Measurements from ENCODE around the gene SIL1. TPM values are rescaled to one million over a fixed set of nuclear protein-coding genes. Genes with fewer than 3 reads are reported as not detected.

Gene SIL1
- total and polyA plus RNA-seq, 2 of the 13 experiments (the other 11 are each of a cell fraction or from before 2014, with no cell fraction given), result 26.0 to 30.0 TPM

GRCh38 chr5:138963763-138964371 lies 234.3 kb downstream of the SIL1 start (continued):
- TF ChIP-seq ZSCAN5A (CRISPR knock-in tag; IDR thresholded peaks at IDR 0.05; ENCODE audit: borderline replicate concordance) (no peak), PATZ1 (CRISPR knock-in tag; IDR thresholded peaks at IDR 0.05) (no peak), HDAC1 (CRISPR knock-in tag; IDR thresholded peaks at IDR 0.05) (0 out of 2 replicates have a peak, but pooled peaks have one; percentile 39), ZNF788 (CRISPR knock-in tag; IDR thresholded peaks at IDR 0.05; ENCODE audit: borderline replicate concordance) (peak; percentile 47; the same call in 1 of the 2 replicates), ZNF687 (CRISPR knock-in tag; IDR thresholded peaks at IDR 0.05) (peak; percentile 39; the same call in 1 of the 2 replicates), ATF7 (IDR thresholded peaks at IDR 0.05) (no peak), ATF7 (CRISPR knock-in tag; IDR thresholded peaks at IDR 0.05) (no peak), POLR2G (IDR thresholded peaks at IDR 0.05; ENCODE audit: low read depth, low read length) (no peak), SP4 (CRISPR knock-in tag; IDR thresholded peaks at IDR 0.05) (no peak), FOSL1 (CRISPR knock-in tag; IDR thresholded peaks at IDR 0.05; ENCODE audit: borderline replicate concordance) (no peak), MLLT10 (CRISPR knock-in tag; IDR thresholded peaks at IDR 0.05) (no peak), KAT8 (CRISPR knock-in tag; IDR thresholded peaks at IDR 0.05) (peak; percentile 60; the same call in 1 of the 2 replicates), ELF3 (CRISPR knock-in tag; IDR thresholded peaks at IDR 0.05) (peak; percentile 91), LRRFIP1 (CRISPR knock-in tag; conservative IDR thresholded peaks at IDR 0.05) (no peak), CHCHD3 (CRISPR knock-in tag; IDR thresholded peaks at IDR 0.05) (no peak), KDM1A (CRISPR knock-in tag; IDR thresholded peaks at IDR 0.05) (no peak)
- TF ChIP-seq, protein P1, sequence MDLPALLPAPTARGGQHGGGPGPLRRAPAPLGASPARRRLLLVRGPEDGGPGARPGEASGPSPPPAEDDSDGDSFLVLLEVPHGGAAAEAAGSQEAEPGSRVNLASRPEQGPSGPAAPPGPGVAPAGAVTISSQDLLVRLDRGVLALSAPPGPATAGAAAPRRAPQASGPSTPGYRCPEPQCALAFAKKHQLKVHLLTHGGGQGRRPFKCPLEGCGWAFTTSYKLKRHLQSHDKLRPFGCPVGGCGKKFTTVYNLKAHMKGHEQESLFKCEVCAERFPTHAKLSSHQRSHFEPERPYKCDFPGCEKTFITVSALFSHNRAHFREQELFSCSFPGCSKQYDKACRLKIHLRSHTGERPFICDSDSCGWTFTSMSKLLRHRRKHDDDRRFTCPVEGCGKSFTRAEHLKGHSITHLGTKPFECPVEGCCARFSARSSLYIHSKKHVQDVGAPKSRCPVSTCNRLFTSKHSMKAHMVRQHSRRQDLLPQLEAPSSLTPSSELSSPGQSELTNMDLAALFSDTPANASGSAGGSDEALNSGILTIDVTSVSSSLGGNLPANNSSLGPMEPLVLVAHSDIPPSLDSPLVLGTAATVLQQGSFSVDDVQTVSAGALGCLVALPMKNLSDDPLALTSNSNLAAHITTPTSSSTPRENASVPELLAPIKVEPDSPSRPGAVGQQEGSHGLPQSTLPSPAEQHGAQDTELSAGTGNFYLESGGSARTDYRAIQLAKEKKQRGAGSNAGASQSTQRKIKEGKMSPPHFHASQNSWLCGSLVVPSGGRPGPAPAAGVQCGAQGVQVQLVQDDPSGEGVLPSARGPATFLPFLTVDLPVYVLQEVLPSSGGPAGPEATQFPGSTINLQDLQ (CRISPR knock-in tag; IDR thresholded peaks at IDR 0.05), result no peak
